Stimulated activated CD8-positive, alpha-beta memory T cell treated with anti-CD3 and anti-CD28 coated beads, Interleukin-7, amount 100 ng/mL, for 48 hours (primary cell): ENCODE measurements around the gene PRR14.
"Not testable (repeated sequence)": the region's sequence is repeated elsewhere in the genome, so short reads cannot be mapped to it uniquely, and the experiment has no call there.

Source experiments
- DNase-seq, 2 donors: peaks; one replicate each; pipeline ENCODE4 v3.0.0-alpha.2; 2020; ENCODE audit warnings: low read depth in 1 of 2; ENCODE audit errors: extremely low read depth in 1 of 2

The PRR14 gene

DNA sequence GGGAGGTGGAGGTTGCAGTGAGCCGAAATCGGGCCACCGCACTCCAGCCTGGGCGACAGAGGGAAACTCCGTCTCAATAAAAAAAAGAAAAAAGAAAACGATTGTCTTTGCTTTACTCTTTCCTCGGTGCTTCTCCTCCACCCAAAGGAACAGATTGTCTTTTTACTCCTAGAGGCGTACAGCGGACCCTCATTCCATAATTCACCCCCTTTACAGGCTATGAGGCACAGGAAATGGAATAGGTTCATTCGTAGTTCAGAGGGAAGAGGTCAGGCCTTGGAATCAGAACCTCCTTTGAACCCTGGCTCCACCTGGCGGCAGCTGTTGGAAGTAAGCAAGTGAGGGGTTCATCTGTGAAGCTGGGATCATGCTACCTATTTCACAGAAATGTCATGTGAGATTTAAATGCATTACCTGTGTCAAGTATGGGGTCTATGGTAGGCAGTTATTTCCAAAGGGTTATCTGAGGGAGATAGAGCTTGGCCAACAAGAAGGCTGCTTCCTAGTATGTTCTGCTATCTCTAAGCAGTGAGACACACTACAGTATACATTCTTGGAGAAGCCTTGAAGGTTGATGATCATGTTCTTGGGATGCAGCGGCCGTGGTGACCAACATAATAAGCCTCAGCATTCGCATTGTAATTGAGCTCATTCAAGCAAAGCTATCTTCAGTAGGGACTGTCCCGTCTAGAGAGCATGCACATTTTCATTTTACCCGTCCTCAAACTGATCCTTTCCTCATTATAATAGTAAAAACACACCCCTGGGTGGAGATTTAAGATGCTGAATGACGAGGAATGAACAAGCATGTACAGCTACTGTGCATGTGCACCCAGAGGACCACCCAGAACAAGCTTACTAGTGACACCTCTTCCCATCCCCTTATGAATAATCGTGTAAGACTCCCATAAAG is 21.9 kb upstream of the PRR14 start:
- DNase-seq: peak; percentile 61 to 81

- DNase-seq: not testable (repeated sequence)
Observed at GRCh38 chr16:30632454-30632853, 18.3 kb upstream of the PRR14 start.

GRCh38 chr16:30633526-30633925 is 17.2 kb upstream of the PRR14 start:
- DNase-seq: no peak

DNA sequence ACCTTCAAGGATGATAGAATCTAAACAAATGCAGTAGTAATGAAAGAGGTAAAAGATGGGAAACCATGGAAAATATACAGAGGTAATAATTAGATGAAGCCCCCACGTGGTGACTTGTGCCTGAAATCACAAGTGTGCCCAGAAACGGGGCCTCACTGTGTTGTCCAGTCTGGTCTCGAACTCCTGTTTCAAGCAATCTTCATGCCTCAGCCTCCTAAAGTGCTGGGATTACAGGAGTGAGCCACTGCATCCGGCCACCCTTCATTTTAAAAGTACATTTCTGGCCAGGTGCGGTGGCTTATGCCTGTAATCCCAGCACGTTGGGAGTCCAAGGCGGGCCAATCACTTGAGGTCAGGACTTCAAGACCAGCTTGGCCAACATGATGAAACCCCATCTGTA is 14.2 kb upstream of the PRR14 start:
- no peak for DNase-seq

DNA sequence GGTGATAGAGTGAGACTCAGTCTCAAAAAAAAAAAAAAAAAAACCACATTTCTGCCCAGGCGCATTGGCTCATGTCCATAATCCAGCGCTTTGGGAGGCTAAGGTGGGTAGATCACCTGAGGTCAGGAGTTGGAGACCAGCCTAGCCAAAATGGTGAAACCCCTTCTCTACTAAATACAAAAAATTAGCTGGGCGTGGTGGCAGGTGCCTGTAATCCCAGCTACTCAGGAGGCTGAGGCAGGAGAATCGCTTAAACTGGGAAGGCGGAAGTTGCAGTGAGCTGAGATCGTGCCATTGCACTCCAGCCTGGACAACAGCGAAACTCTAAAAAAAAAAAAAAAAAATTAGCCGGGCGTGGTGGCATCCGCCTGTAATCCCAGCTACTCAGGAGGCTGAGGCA is 13.6 kb upstream of the PRR14 start:
- DNase-seq: not testable (repeated sequence)

- DNase-seq: no peak
Observed at GRCh38 chr16:30637944-30638343, 12.8 kb upstream of the PRR14 start.

DNA sequence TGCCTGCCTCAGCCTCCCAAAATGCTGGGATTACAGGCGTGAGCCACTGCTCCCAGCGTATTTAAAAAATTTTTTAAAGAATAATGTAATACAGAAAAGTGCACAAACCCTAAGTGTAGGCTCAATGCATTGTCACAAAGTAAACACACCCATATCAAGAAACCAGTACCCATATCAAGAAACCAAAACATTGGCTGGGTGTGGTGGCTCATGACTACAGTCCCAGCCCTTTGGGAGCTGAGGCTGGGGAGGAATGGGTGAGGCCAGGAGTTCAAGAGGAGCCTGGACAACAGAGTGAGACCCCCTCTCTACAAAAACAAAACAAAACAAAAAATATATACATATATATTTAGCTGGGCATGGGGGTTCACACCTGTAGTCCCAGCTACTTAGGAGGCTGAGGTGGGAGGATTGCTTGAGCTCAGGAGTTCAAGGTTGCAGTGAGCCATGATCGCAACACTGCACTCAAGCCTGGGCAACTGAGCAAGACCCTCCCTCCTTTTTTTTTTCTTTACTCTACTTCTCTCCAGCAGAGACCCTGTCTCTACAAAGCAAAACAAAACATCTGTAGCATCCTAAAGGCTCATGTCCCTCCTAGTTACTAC is 9.3 kb upstream of the PRR14 start:
- no peak for DNase-seq

- no peak for DNase-seq
Observed at GRCh38 chr16:30644334-30644830, 6.4 kb upstream of the PRR14 start.

GRCh38 chr16:30645727-30646126 is 5.0 kb upstream of the PRR14 start:
- no peak for DNase-seq

- DNase-seq: no peak
Observed at GRCh38 chr16:30647274-30647571, 3.5 kb upstream of the PRR14 start.

- DNase-seq: peak in 1 of 2 donors; percentile 39
Observed at GRCh38 chr16:30649725-30650368, 913 bp upstream of the PRR14 start.

DNA sequence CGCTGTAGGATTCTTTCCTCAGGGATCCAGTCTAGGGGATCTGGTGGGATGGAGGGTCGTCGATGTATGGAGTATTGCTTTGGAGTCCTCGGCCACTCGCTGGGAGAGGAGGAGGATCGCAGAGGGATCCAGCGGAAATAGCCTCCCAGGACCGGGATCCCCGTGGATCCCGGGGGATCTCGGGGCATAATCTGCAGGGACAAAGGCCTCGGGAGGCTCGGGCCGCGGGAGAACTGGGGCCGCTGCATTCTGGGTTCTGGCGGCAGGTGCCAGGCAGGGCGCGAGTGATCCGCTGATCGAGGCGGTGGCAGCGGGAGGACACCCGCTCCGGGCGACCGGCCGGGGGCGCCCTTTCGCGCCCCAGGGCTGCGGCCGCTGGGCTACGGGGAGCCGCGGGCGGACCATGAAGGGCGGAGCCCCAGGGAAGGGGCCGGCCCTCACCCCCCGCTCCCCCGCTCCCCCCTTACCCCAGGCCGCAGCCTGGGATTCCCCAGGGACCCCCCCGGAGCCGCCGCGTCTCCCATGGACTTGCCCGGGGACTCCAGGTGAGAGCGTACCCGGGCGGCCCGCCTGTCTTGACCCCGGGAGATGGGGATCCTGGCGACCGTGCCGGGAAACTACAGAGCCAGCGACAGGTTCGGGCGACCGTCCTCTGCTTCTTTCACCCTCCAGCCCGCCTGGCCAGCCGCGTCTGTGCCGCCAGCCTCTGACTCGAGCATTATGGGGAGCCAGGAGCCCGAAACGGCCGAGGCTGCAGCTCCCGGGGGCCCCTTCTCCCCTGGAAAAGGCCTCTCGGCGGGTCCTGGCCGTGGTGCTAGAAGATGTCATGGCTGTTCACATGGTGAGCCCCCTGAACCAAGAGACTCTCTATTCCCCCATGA is 604 bp downstream of the PRR14 start:
- DNase-seq: peak; percentile 60 to 70

DNA sequence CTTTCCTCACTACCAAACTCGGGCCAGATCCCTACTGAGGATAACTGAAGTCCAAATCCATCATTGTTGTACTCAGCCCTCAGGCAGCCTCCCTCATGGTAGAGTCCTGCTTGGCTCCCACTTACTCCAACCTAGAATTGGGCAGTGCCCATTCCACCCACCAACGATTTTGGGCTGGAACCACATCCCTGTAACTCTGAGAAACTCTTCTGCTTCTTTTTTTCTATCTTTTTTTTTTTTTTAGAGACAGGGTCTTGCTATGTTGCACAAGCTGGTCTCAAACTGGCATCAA is 1.2 kb downstream of the PRR14 start:
- DNase-seq: no peak

GRCh38 chr16:30652718-30653117 is 2.0 kb downstream of the PRR14 start:
- no peak for DNase-seq

GRCh38 chr16:30654856-30655255 is 4.1 kb downstream of the PRR14 start:
- DNase-seq: no peak

- DNase-seq: no peak
Observed at GRCh38 chr16:30655815-30656347, 5.1 kb downstream of the PRR14 start.

GRCh38 chr16:30656388-30656787 is 5.6 kb downstream of the PRR14 start:
- no peak for DNase-seq

- no peak for DNase-seq
Observed at GRCh38 chr16:30656974-30657865, 6.5 kb downstream of the PRR14 start.

GRCh38 chr16:30657866-30658730 is 7.3 kb downstream of the PRR14 start, which contains the start of gene FBRS:
Gene FBRS (plus strand): TSS chr16:30658431. CDS start chr16:30659519, 1,088 bp downstream.
- peak; percentile 99 to 100 for DNase-seq
